Tibial nerve (tissue), 4 donors: ENCODE data around the gene MAGI2.

Experiments used
- CTCF ChIP-seq, 5 experiments: fragments of 200-600 bp in 3 of 5; fragments of 450-650 bp in 2 of 5; sonication (generic) in 3 of 5; IDR thresholded peaks; one replicate each; pipeline ENCODE4 v1.5.1; 2016 to 2019; ENCODE audit warnings: antibody characterized with exemption in 5 of 5, mild to moderate bottlenecking in 3 of 5, moderate library complexity in 2 of 5
- EP300 ChIP-seq, 2 donors: sonication (generic); formaldehyde crosslinking; IDR thresholded peaks; one replicate each; pipeline ENCODE4 v1.6.1; 2017; ENCODE audit warnings: antibody characterized with exemption in 2 of 2, mild to moderate bottlenecking in 1 of 2
- POLR2A ChIP-seq, 2 donors: fragments of 450-650 bp; IDR thresholded peaks; one replicate each; pipeline ENCODE4 v1.6.1; 2017; ENCODE audit warnings: antibody characterized with exemption in 2 of 2, mild to moderate bottlenecking in 2 of 2, moderate library complexity in 2 of 2

GRCh38 chr7:79353720-79354468 is 99.6 kb downstream of the MAGI2 start:
- TF ChIP-seq CTCF (IDR thresholded peaks at IDR 0.05) (no peak), POLR2A (IDR thresholded peaks at IDR 0.05) (no peak), EP300 (IDR thresholded peaks at IDR 0.05) (no peak)
